Lower lobe of right lung (tissue), 2 donors: Measurements from ENCODE around the gene CYP4V2. TPM values are rescaled to one million over a fixed set of nuclear protein-coding genes. Genes with fewer than 3 reads are reported as not detected.

Experiments
- ATAC-seq, 2 donors: fragments of 200-7000 bp; cut with Tn5 transposase; one replicate each; pipeline ENCODE4 v1.9.1; 2020 to 2022; ENCODE audit warnings: mild to moderate bottlenecking in 2 of 2, moderate library complexity in 2 of 2
- DNase-seq: peaks from one replicate; pipeline ENCODE4 v3.0.0-alpha.2; 2020
- H3K27ac ChIP-seq: fragments of 200-600 bp; one replicate; pipeline ENCODE4 v1.8.0; 2022
- H3K27me3 ChIP-seq: fragments of 200-600 bp; one replicate; pipeline ENCODE4 v1.8.0; 2022; ENCODE audit warnings: low read depth
- H3K36me3 ChIP-seq: fragments of 200-600 bp; one replicate; pipeline ENCODE4 v1.8.0; 2022; ENCODE audit warnings: mild to moderate bottlenecking
- H3K4me1 ChIP-seq: fragments of 200-600 bp; one replicate; pipeline ENCODE4 v1.8.0; 2022
- H3K4me3 ChIP-seq: fragments of 200-600 bp; one replicate; pipeline ENCODE4 v1.8.0; 2022; ENCODE audit warnings: mild to moderate bottlenecking
- H3K9me3 ChIP-seq: fragments of 200-600 bp; one replicate; pipeline ENCODE4 v1.8.0; 2022
- CTCF ChIP-seq: fragments of 200-600 bp; IDR thresholded peaks from one replicate; pipeline ENCODE4 v1.8.0; 2022; ENCODE audit warnings: antibody characterized with exemption, mild to moderate bottlenecking
- intact Hi-C: fragments of 100-400 bp; cut with DNase I; formaldehyde crosslinking; loops from one replicate; pipeline ENCODE4 v1.11.0; 2022
- total RNA-seq: library from RNA; stranded (reverse); fragmentation: NEBNext Ultra II Directional; extraction: Animal tissue kit (Norgen Biotek cat#: 25700); gene quantifications from one replicate; pipeline ENCODE4 v1.2.1, GENCODE V29; 2021
- donor health status: DM: no; HTN: yes; CAD: no; lungs with severe emphysema.

Gene CYP4V2
- total RNA-seq, 1 donor from 2014 or later, result 38.6 TPM

GRCh38 chr4:186255122-186255521, 63.8 kb downstream of the CYP4V2 start:
- H3K9me3 ChIP-seq, result no peaks in the 10 kb centered on the region
- no peak for TF ChIP-seq CTCF
- H3K36me3 ChIP-seq, result no peaks in the 10 kb centered on the region
- H3K4me1 ChIP-seq, result no peaks in the 10 kb centered on the region
- no peak for DNase-seq
- no peaks in the 10 kb centered on the region for H3K27me3 ChIP-seq
- no peak for ATAC-seq
- no peak overlapping the region for H3K27ac ChIP-seq
- intact Hi-C loops, result no loop called here
- no peak overlapping the region for H3K4me3 ChIP-seq

GRCh38 chr4:186258216-186258811, 66.9 kb downstream of the CYP4V2 start:
- TF ChIP-seq CTCF, result no peak
- Histone ChIP-seq H3K4me3 (no peak overlapping the region), H3K27me3 (no peaks in the 10 kb centered on the region), H3K36me3 (no peaks in the 10 kb centered on the region), H3K27ac (no peak overlapping the region), H3K9me3 (no peaks in the 10 kb centered on the region), H3K4me1 (no peaks in the 10 kb centered on the region)
- DNase-seq, result no peak
- intact Hi-C loops, result no loop called here
- ATAC-seq, result no peak

GRCh38 chr4:186260117-186260503, 68.7 kb downstream of the CYP4V2 start:
- intact Hi-C loops, result no loop called here
- Histone ChIP-seq H3K4me3 (no peak overlapping the region), H3K9me3 (no peaks in the 10 kb centered on the region), H3K27ac (no peak overlapping the region), H3K36me3 (no peaks in the 10 kb centered on the region), H3K4me1 (no peaks in the 10 kb centered on the region), H3K27me3 (no peaks in the 10 kb centered on the region)
- DNase-seq (no peak), ATAC-seq (no peak)
- no peak for TF ChIP-seq CTCF

Other genes starting within 250 kb of the CYP4V2 start
- gene TLR3, start 122.4 kb upstream of the CYP4V2 start, total RNA-seq, result 26.8 TPM
- 13.3 TPM for gene FAM149A, start 86.9 kb upstream of the CYP4V2 start, total RNA-seq
- 1.6 TPM for gene KLKB1, start 35.9 kb downstream of the CYP4V2 start, total RNA-seq
- gene F11, start 74.6 kb downstream of the CYP4V2 start, total RNA-seq, result 20.5 TPM